Stimulated activated naive CD8-positive, alpha-beta T cell treated with anti-CD3 and anti-CD28 coated beads, Interleukin-15, amount 100 ng/mL, for 72 hours (primary cell): ENCODE data around the gene HACD2.
"Not testable (repeated sequence)": the region's sequence is repeated elsewhere in the genome, so short reads cannot be mapped to it uniquely, and the experiment has no call there.

Experiments
- ATAC-seq: fragments of 150-1000 bp; cut with Tn5 transposase; 2 replicates; pipeline ENCODE4 v1.10.0; 2021; ENCODE audit warnings: mild to moderate bottlenecking, moderate library complexity
- DNase-seq, 2 donors: peaks; one replicate each; pipeline ENCODE4 v3.0.0; 2021 to 2022
- H3K27ac Mint-ChIP-seq, 2 donors: one replicate each; pipeline ENCODE4 v1.8.0; 2022; ENCODE audit warnings: mild to moderate bottlenecking in 2 of 2, mixed read lengths in 2 of 2, moderate library complexity in 2 of 2
- H3K27me3 Mint-ChIP-seq: one replicate; pipeline ENCODE4 v1.8.0; 2022; ENCODE audit warnings: mixed read lengths
- H3K4me1 Mint-ChIP-seq: one replicate; pipeline ENCODE4 v1.8.0; 2022; ENCODE audit warnings: mild to moderate bottlenecking, mixed read lengths
- H3K4me3 Mint-ChIP-seq, 2 donors: one replicate each; pipeline ENCODE4 v1.8.0; 2022; ENCODE audit warnings: mild to moderate bottlenecking in 2 of 2, mixed read lengths in 2 of 2, moderate library complexity in 1 of 2
- H3K9me3 Mint-ChIP-seq, 2 donors: one replicate each; pipeline ENCODE4 v1.8.0; 2022; ENCODE audit warnings: mixed read lengths in 2 of 2

HACD2 gene

DNA sequence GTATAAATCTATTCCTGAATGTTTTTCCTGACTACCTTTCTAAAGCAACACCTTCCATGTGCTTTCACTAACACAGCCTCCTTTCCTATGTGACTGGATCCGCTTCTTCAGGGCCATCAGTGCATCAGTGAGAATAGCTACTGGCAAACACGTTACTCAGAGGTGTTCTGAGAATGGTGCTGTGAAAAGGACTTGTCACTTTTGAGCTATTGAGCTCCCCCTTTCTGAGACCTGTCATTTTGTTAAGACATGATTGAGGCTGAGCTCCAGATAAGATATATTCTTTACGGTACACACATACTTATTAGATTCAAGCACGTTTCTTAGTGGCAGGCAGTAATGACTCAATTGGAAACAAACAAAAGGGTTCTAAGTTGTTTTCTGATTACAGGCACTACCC lies 90.9 kb downstream of the HACD2 start:
- no peak for ATAC-seq
- Mint-ChIP-seq H3K4me3 (no peak overlapping the region), H3K9me3 (no peaks in the 10 kb centered on the region), H3K27ac (peak overlapping the region in 1 of 2 donors; percentile 82), H3K27me3 (no peaks in the 10 kb centered on the region), H3K4me1 (no peaks in the 10 kb centered on the region)
- DNase-seq, result no peak

DNA sequence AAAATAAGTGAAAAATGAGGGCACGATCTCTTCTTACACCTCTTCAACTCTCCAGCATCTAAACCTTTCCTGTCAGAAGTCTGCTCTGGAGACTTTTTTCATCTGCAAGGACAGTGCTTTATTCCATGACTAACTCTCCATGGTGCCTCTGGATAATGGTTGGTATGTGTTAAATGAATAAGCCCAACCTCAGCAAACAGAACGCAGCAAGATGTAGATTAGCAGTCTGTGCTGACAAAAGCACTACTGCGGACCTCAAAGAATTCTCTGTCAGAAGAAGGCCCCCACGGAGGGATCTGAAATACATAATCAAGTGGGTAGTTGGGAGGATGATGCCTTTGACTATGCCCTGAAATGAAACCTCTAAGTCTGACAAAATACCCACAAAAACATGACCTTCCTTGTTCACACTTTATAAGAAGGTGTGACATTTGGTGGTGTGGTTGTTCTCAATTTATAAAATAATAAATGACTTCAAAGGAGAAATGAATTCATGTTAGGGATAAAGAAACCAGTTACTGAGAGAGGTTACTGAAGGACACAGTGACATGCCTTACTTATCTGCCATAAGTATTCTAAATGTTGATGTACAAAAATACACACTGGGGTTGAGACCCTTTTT lies 92.8 kb downstream of the HACD2 start:
- Mint-ChIP-seq H3K4me3 (no peak overlapping the region), H3K4me1 (no peaks in the 10 kb centered on the region), H3K27ac (peak overlapping the region in 1 of 2 donors; percentile 3), H3K9me3 (no peaks in the 10 kb centered on the region), H3K27me3 (no peaks in the 10 kb centered on the region)
- no peak for ATAC-seq
- no peak for DNase-seq

DNA sequence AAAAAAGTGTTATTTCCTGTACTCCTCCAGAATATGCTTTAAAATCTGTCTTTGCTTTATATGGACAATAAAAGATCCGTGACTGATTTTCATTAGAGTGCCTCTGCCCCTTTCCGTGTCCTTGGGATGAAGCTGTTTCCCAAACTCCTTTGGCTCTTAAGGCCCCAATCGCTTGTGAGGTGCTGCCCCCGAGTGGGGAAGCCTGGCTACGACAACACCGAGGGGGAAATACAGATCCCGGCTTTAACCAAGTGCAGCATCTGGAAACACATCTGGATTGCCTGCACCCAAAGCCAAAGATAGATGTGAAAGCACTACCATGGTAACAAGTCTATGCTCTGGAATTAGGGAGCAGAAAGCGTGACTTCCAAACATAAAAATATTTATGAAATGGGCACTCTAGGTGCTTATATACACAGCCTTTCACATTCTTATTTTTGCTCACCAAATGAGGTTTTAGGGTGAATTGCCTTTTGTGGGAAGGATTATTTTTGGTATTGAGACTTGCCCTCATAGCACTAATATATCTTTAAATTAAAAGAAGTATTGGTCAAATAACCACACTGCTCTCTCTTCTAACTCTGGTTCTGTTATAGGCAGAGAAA lies 95.4 kb downstream of the HACD2 start:
- Mint-ChIP-seq H3K27me3 (peaks cover 8% of the 10 kb centered on the region), H3K4me3 (no peak overlapping the region), H3K9me3 (no peaks in the 10 kb centered on the region), H3K4me1 (no peaks in the 10 kb centered on the region), H3K27ac (no peak overlapping the region)
- ATAC-seq (peak; percentile 54), DNase-seq (peak; percentile 28 to 33)

DNA sequence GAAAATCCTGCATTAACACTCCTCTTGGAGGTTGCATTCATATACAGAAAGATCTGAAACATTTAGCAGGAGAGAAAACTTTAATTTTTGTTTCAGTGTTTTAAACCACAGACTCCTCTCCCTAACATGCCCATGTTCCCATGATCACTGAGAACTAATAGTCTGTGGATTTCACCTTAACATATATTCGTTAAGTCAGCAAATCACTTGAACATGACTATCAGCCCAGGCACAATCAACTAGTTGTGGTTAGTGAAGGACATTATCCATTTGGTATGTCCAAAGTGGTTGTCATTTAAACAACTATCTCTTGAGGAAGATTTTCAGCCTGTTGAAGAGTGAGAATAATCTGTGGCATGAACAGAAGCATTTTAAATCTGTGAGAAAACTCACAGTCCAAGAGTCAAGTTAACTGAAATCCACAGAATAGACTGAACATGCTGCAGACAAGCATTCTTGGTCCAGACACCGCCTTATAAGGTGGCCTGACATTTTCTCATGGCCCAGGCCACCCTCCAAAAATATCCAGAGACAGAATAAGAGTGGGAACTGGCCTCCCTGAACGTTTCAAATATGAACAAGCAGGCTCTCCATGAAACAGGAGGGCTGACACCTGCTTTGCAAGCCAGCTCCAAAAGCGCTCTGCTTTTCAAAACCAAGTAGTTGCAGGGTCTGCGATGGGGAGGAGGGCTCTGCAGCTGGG lies 96.1 kb downstream of the HACD2 start:
- H3K4me1 Mint-ChIP-seq, result no peaks in the 10 kb centered on the region
- H3K27ac Mint-ChIP-seq, result no peak overlapping the region
- no peak overlapping the region for H3K4me3 Mint-ChIP-seq
- H3K9me3 Mint-ChIP-seq, result no peaks in the 10 kb centered on the region
- ATAC-seq, result no peak
- DNase-seq, result no peak
- H3K27me3 Mint-ChIP-seq, result peaks cover 8% of the 10 kb centered on the region

DNA sequence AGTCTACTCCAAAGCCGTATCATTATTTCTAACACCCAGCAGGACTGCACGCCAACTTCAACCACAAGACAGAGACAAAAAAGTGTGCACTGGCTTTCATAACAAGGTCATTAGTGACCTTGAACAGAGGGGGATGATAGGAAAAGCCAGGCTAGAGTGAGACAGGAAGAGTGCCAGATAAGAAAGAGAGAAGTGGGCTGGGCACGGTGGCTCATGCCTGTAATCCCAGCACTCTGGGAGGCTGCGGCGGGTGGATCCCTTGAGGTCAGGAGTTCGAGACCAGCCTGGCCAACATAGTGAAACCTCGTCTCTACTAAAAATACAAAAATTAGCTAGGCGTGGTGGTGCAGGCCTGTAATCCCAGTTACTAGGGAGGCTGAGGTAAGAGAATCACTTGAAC lies 97.8 kb downstream of the HACD2 start:
- H3K9me3 Mint-ChIP-seq, H3K4me1 Mint-ChIP-seq, H3K4me3 Mint-ChIP-seq, ATAC-seq, H3K27ac Mint-ChIP-seq, H3K27me3 Mint-ChIP-seq, DNase-seq: not testable (repeated sequence)

DNA sequence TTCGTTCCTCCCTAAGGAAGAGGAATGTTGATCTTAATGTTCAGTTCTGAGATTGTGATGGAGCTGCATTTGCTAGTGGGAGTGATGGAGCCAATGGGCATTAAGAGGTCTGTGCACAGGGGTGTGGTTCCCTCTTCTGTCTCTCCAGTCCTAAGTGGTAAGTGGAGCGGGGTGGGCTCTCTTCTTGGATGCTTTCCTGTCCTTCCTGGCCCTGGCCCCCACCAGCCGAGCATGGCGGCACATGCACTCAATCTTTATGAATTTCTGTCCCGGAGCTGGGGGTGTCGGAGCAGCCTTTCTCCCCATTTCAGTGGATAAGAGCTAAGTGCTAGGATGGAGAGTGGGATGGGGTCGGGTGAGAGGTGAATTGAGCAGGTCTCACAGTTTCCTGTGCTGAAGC lies 98.4 kb downstream of the HACD2 start:
- no peaks in the 10 kb centered on the region for H3K9me3 Mint-ChIP-seq
- DNase-seq (no peak), ATAC-seq (no peak)
- peaks cover 8% of the 10 kb centered on the region for H3K27me3 Mint-ChIP-seq
- H3K4me3 Mint-ChIP-seq, result no peak overlapping the region
- H3K27ac Mint-ChIP-seq, result no peak overlapping the region
- H3K4me1 Mint-ChIP-seq, result no peaks in the 10 kb centered on the region

DNA sequence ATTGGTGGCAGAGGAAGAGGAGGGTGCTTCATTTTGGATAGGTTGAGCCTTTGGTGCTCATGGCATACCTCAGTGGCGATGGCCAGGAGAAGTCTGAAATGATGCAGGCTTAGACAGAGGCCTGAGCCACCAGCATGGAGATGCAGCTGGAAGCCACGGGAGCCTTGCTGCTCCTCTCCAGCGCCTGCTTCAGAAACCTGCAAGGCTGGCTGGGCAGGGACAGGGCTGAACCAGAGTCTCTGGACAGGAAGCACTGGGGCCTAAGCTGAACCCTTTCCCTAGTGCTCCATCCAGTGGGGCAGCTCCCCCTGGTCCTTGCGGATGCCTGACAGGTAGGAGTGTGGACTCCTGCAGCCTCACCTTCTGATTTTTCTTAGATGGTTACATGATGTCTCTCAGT lies 99.3 kb downstream of the HACD2 start:
- no peaks in the 10 kb centered on the region for H3K4me1 Mint-ChIP-seq
- no peaks in the 10 kb centered on the region for H3K9me3 Mint-ChIP-seq
- no peak overlapping the region for H3K4me3 Mint-ChIP-seq
- H3K27ac Mint-ChIP-seq, result no peak overlapping the region
- no peak for DNase-seq
- peaks cover 8% of the 10 kb centered on the region for H3K27me3 Mint-ChIP-seq
- ATAC-seq, result no peak

DNA sequence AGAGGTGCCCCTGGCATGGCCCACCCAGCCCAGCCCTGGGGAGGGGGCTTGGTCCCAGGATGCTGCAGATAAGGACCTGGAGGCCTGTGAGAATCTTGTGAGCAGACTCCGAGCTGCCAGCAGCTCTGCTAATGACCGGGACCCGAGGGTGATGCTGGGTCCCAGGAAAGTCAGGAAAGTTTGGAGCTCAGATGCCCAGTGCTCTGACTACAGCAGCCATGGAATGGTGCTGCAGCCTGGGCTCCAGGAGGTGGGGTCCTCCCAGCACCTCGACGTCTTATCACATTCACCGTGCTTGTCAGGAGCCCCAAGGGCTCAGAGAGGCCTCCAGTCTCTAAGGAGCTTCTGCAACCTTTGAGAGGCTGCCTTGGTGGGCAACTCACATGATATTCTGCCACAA lies 101.7 kb downstream of the HACD2 start:
- Mint-ChIP-seq H3K4me1 (no peaks in the 10 kb centered on the region), H3K27me3 (peaks cover 18% of the 10 kb centered on the region)
- ATAC-seq, result no peak

DNA sequence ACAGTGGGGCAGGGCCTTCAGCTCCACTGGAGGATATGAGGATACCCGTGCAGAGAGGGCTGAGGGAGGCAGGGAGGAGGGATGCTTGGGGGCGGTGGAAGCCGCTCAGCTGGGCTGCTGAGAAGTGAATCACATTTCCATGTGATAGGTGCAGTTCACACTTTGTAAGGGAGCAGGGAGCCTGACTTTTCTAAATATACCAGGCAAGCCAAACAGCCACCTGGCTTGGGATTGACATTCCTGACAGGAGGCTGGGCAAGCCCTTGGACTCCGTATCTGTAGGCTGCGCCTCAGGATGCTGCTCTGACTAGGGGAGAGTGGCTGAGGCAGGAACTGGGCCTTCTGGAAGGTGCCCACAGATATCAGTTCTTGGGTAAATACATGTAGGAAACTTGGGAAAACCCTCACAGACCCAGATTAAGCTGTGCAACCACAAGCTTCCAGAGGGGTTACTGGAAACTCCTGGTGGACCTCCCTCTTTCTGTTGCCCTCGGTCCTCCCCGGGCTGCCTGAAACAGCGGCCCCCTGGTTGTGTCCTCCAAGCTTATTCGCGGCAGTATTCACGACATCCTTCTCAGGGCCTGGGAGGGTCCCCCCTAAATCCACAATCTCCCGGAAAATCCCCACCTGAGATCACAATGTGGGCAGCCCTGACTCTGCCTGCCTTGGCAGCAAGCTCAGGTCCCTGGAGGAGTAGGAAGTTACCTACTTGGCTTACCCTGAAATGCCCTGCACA lies 103.0 kb downstream of the HACD2 start:
- H3K4me1 Mint-ChIP-seq, result no peaks in the 10 kb centered on the region
- peak overlapping the region in 1 of 2 donors; percentile 37 for H3K27ac Mint-ChIP-seq
- H3K9me3 Mint-ChIP-seq, result no peaks in the 10 kb centered on the region
- H3K4me3 Mint-ChIP-seq, result no peak overlapping the region
- DNase-seq (no peak), ATAC-seq (no peak)
- peaks cover 28% of the 10 kb centered on the region for H3K27me3 Mint-ChIP-seq

More for the DNA sequence above, 101.7 kb downstream of the HACD2 start:
- no peaks in the 10 kb centered on the region for H3K9me3 Mint-ChIP-seq
- no peak overlapping the region for H3K27ac Mint-ChIP-seq
- H3K4me3 Mint-ChIP-seq, result no peak overlapping the region
- DNase-seq, result no peak

DNA sequence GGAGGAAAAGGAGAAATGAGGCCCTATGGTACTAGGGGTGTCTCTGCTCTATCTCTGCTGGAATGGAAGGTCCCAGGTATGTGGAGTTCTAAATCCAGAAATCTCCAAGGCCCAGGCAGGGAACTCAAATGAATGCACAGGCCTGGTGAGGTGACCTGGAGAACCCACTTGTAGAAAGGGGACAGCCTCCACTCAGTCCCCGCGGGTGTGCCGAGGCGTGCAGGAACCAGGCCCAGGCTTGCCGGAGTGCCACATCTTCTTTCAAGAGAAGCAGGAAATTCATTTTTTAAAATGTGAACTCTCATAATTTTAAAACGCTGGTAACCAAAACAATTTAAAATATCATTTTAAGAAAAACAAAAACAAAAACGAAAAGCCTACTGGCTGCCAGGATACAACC lies 103.8 kb downstream of the HACD2 start:
- Mint-ChIP-seq H3K27ac (no peak overlapping the region), H3K27me3 (peaks cover 36% of the 10 kb centered on the region), H3K9me3 (no peaks in the 10 kb centered on the region), H3K4me3 (no peak overlapping the region), H3K4me1 (no peaks in the 10 kb centered on the region)
- ATAC-seq (no peak), DNase-seq (no peak)

DNA sequence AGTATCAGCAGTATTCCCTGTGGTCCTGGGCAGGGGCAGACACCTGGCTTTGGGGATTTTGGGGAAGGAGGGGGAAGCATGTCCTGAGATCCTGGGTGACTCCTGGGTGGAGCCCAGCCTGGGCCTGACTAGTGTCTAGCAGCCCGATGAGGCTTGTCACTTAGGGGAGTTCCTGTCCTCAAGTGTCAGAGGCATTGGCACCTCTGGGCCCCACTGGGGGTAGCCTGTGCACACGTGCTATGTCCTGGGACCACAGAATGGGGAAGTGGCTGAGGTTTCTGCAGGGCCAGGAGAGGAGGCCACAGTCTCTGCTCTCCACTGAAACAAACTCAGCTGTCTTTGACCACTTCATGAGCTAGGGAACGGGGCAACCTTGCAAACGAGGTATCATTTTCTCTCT lies 104.4 kb downstream of the HACD2 start:
- Mint-ChIP-seq H3K4me1 (peaks cover under 1% of the 10 kb centered on the region), H3K4me3 (no peak overlapping the region), H3K27me3 (peaks cover 42% of the 10 kb centered on the region), H3K27ac (peak overlapping the region in 1 of 2 donors; percentile 33), H3K9me3 (no peaks in the 10 kb centered on the region)
- ATAC-seq (no peak), DNase-seq (no peak)

DNA sequence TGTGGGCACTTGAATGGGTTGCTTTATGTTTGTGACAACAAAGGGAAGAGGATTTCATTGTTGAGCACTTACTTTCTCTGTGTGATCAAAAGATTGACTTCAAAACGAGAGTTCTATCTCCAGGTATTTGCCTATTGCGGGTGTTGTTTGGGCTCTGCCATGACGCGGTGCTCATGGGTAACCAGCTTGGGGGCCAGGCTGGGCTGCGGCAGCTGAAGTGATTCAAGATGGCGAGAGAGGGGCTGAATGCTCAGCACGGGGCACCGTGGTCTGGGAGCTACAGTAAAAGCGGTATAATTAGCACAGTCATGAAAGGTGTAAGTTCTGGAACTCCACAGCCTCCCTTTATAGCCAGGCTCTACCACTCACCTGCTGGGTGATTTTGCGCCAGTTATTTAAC lies 105.0 kb downstream of the HACD2 start:
- no peak overlapping the region for H3K27ac Mint-ChIP-seq
- H3K27me3 Mint-ChIP-seq, result peaks cover 42% of the 10 kb centered on the region
- no peaks in the 10 kb centered on the region for H3K9me3 Mint-ChIP-seq
- peaks cover 4% of the 10 kb centered on the region for H3K4me1 Mint-ChIP-seq
- ATAC-seq, result no peak
- H3K4me3 Mint-ChIP-seq, result no peak overlapping the region
- no peak for DNase-seq

DNA sequence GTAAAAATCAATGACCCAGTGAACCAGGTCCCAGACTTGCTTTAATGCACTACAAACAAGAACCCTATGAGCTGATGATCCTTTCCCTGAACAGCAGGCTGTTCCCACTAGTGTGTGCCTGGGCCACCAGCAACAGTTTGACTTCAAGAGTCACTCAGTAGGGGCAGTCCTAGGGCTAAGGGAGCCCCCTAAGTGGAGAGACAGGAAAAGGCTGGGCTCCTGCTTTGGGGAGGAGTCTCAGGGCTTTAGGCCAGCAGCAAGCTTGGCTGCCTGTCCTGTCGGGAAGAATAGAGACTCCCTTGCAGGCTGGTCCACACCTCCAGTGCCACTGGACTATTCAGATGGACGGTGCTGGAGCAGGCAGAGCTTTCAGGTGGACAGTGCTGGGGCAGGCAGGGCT lies 106.5 kb downstream of the HACD2 start:
- no peak for DNase-seq
- no peak for ATAC-seq
- Mint-ChIP-seq H3K27ac (no peak overlapping the region), H3K27me3 (peaks cover 45% of the 10 kb centered on the region), H3K4me1 (peaks cover 4% of the 10 kb centered on the region), H3K4me3 (no peak overlapping the region), H3K9me3 (no peaks in the 10 kb centered on the region)

DNA sequence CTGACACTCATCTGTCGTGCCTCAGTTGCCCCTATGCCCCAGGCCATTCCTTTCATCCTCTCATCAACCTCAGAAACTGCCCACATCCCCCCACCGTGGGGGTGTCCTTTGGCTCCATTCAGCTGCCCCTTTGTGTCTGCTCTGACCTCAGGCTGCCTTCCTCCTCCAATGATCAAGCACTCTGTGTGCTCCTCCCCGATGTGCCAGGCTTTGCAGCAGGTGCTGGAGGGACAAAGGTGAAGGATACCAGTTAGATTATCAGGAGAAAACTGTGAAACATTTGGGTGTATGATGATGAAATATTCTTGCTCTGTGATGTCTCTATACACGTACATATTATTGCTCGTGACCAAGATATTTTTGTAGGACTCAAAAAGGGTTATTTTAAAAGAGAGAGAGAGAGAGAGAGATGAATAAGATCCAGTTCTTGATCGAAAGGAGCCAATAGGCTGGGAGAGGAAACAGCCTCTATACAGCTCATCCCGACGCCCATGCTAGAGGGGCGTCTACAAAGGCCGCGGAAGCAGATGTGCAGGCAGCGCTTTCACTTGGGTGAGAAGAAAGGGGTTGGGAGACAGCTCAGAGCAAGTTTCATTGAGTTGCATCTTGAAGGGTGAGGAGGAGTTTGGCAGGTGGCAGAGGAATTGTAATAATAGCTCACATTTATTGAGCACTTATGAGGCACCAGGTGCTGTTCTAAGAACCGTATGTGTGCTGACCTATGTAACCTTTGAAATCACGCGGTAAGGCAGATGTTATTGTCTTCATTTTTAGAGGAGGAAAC lies 107.7 kb downstream of the HACD2 start:
- Mint-ChIP-seq H3K27ac (no peak overlapping the region), H3K27me3 (peaks cover 45% of the 10 kb centered on the region), H3K9me3 (no peaks in the 10 kb centered on the region), H3K4me1 (peaks cover 4% of the 10 kb centered on the region), H3K4me3 (no peak overlapping the region)
- DNase-seq (no peak), ATAC-seq (no peak)

DNA sequence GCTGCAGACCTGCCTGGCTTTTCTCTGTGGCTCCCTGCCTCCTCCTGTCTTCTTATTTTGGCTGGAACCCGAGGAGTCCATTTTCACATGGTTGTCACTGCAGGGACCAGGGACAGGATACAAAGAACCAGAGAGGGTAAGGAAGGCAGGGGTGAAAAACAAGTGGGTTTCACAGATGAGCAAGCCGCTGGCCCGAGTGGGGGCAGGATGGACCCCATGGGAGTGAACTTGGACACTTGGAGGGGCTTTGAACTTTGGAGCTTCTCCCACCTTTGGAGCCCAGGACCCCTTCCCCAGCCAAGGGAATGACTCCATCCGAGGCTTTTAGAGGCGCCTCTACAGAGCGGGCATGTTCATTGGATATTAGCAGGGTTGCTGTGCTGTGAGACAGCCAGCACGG lies 109.1 kb downstream of the HACD2 start:
- peaks cover 45% of the 10 kb centered on the region for H3K27me3 Mint-ChIP-seq
- H3K27ac Mint-ChIP-seq, result no peak overlapping the region
- no peak for DNase-seq
- no peak for ATAC-seq
- no peaks in the 10 kb centered on the region for H3K9me3 Mint-ChIP-seq
- H3K4me1 Mint-ChIP-seq, result peaks cover 4% of the 10 kb centered on the region
- H3K4me3 Mint-ChIP-seq, result no peak overlapping the region
